NB4 (cell line): ENCODE results near the gene METTL21C.

ENCODE experiments used
- DNase-seq: peaks from one replicate; pipeline ENCODE4 v3.0.0; 2010; ENCODE audit warnings: low read depth
- H3K4me3 ChIP-seq: one replicate; pipeline ENCODE4 v1.5.1; 2011; ENCODE audit warnings: mild to moderate bottlenecking, low read depth, low read length, moderate library complexity
- MYC ChIP-seq: IDR thresholded peaks from 2 replicates; pipeline ENCODE4 v1.6.1; 2011; ENCODE audit warnings: low read depth, low read length
- POLR2A ChIP-seq: IDR thresholded peaks from 2 replicates; pipeline ENCODE4 v1.6.1; 2011; ENCODE audit warnings: mild to moderate bottlenecking; ENCODE audit not compliant: insufficient read length; ENCODE audit errors: extremely low read depth
- TF ChIP-seq, protein P1 (sequence below): IDR thresholded peaks from one replicate; pipeline ENCODE4 v1.5.1; 2012; ENCODE audit warnings: low read depth, low read length
- TF ChIP-seq, protein P2 (sequence below): IDR thresholded peaks from 2 replicates; pipeline ENCODE4 v1.6.1; 2011; ENCODE audit warnings: low read depth, low read length

The METTL21C gene

DNA sequence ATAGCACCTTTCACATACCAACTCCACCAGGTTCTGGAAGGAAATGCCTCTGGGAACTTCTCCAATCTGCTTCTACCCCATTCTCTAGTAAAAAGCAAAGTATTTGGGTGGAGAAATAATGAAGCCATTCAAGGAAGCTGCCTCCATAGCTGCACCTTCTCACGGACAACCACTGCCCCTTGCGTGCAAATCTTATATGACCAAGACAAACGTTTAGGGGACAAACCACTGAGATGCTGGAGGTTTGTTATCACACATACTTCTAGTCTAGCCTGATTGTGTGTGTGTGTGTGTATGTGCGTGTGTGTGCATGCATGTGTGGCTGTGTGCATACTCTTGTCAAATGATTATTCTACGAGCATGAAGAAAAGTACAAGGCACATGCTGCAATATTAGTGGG lies 6.5 kb upstream of the METTL21C start:
- TF ChIP-seq POLR2A: no peak
- TF ChIP-seq, protein P1, sequence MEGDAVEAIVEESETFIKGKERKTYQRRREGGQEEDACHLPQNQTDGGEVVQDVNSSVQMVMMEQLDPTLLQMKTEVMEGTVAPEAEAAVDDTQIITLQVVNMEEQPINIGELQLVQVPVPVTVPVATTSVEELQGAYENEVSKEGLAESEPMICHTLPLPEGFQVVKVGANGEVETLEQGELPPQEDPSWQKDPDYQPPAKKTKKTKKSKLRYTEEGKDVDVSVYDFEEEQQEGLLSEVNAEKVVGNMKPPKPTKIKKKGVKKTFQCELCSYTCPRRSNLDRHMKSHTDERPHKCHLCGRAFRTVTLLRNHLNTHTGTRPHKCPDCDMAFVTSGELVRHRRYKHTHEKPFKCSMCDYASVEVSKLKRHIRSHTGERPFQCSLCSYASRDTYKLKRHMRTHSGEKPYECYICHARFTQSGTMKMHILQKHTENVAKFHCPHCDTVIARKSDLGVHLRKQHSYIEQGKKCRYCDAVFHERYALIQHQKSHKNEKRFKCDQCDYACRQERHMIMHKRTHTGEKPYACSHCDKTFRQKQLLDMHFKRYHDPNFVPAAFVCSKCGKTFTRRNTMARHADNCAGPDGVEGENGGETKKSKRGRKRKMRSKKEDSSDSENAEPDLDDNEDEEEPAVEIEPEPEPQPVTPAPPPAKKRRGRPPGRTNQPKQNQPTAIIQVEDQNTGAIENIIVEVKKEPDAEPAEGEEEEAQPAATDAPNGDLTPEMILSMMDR: no peak
- no peak for TF ChIP-seq MYC
- TF ChIP-seq, protein P2, sequence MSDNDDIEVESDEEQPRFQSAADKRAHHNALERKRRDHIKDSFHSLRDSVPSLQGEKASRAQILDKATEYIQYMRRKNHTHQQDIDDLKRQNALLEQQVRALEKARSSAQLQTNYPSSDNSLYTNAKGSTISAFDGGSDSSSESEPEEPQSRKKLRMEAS: no peak
- DNase-seq: no peak
- H3K4me3 ChIP-seq: no peak overlapping the region

DNA sequence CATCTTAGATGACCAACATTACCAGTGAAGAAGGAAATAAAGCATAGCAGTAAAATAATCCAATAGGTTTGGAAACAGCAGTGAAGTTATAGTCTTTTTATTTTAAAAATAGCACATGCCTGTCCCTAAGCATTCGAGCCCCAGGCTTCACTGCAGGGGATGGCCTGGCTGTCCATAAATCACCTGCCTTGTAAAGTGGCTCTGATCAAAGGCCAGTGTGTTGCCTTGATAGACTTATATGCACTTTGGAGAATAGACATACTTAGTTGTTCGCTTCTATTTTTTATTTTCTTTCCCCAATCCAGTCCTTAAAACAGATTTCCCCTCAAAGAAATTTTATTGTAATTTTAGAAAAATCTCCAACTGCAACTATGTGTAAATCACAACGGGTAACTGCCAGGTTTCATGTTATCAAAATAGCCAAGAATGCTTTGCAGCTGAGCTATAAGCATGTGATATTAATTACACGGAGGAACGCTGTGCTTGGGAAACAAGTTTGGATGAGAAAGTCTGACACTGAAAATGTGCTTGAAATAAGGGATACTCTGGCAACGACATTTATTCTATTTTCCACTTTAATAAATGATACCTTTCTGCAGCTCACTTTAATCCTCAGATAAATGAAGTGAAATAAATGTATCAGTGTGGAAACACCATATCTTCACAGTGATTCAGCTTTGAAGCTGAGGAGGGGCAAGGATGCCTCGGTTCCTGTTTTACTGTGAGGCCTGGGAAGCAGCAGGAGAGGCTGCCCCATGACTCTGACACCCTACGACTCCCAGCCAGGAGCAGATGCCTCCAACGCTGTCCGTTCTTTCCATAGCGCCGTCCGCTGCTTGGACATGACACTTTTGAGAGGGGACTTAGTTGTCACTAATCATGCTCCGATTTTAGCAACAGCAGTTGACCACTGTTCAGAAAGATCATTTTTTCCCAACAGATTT lies 5.5 kb upstream of the METTL21C start:
- DNase-seq: no peak
- TF ChIP-seq POLR2A (no peak), MYC (no peak)
- TF ChIP-seq, protein P2: no peak
- TF ChIP-seq, protein P1: no peak
- no peak overlapping the region for H3K4me3 ChIP-seq

DNA sequence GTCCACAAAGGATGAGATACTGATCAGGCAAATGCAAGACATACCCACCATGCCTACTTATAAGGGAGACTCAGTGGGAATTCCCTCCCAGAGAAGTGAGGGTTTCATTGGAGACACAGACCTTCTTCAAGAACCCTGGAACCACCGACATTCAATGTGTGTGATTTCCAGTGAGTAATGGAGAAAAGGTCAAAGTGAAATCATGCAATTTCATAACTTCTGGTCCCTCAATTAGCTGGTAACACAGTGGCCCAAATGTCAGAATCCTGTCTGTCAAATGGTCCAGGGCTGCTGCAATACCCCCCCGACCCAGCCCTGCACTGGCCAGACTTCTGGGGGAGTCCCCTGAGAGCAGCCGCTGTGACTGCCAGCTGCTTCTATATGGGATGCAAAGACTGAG lies 4.7 kb upstream of the METTL21C start:
- TF ChIP-seq MYC (no peak), POLR2A (no peak)
- TF ChIP-seq, protein P1: no peak
- TF ChIP-seq, protein P2: no peak
- no peak for DNase-seq
- H3K4me3 ChIP-seq: no peak overlapping the region

DNA sequence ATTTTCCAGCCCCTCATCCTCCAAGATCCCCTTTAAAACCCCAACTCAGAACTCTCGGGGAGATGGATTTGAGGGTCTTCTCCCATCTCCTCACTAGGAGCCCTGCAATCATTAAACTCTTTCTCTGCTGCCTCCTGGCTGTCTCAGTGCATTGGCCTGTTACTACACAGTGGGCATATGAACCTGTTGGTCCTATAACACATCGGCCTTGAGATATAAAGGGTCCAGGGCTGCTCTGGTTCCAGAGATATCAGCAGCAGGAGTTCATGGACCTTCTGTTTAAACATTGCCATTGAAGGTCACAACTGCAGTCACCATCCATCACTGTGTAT lies 3.8 kb upstream of the METTL21C start:
- TF ChIP-seq, protein P1: no peak
- TF ChIP-seq, protein P2: no peak
- DNase-seq: no peak
- H3K4me3 ChIP-seq: no peak overlapping the region

DNA sequence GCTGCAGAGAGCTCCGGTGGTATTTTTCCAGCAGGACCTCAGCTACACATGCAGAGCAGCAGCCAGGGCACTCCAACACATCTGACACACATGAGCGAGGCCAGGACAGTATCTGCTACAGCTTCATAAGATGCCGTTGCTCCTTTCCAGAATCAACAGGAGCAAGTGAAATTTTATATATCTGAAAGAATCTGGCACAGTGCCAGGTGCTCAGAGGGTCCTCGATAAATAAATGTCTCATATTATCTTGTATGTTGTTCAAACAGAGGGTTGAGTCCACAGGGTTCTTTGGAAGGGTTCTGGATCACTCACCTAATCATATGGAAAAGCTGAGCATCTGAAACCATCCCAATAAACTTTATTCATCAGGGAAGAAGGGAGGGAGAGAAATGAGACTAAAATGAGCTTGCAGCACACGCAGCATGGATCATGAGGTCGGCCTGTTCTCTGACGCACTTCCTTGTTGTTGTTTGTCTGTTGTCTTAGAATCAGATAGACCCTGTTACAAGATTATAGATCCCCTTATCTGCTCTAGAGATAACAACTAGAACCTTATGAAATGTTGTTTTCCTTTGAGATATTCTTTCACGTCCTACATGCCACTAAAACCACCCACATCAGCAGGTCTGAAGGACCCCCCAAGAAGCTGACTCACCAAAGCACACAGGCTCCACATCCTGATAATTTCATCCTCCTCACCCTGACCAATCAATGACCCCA lies 3.2 kb upstream of the METTL21C start:
- H3K4me3 ChIP-seq: no peak overlapping the region
- no peak for DNase-seq
- TF ChIP-seq POLR2A: no peak
- TF ChIP-seq, protein P2: no peak
- TF ChIP-seq, protein P1: no peak
- no peak for TF ChIP-seq MYC
